GM20000 (cell line): ENCODE data around the gene VASH2.

Experiments
- DNase-seq: peaks from one replicate; pipeline ENCODE4 v3.0.0; 2012; ENCODE audit warnings: low spot score
- TF ChIP-seq, protein P1 (sequence below): IDR thresholded peaks from 2 replicates; pipeline ENCODE4 v1.5.1; 2012; ENCODE audit warnings: mild to moderate bottlenecking, control low read depth; ENCODE audit errors: extremely low read depth, missing control alignments

VASH2 gene

GRCh38 chr1:212935387-212935981 lies 14.9 kb upstream of the VASH2 start:
- TF ChIP-seq, protein P1, sequence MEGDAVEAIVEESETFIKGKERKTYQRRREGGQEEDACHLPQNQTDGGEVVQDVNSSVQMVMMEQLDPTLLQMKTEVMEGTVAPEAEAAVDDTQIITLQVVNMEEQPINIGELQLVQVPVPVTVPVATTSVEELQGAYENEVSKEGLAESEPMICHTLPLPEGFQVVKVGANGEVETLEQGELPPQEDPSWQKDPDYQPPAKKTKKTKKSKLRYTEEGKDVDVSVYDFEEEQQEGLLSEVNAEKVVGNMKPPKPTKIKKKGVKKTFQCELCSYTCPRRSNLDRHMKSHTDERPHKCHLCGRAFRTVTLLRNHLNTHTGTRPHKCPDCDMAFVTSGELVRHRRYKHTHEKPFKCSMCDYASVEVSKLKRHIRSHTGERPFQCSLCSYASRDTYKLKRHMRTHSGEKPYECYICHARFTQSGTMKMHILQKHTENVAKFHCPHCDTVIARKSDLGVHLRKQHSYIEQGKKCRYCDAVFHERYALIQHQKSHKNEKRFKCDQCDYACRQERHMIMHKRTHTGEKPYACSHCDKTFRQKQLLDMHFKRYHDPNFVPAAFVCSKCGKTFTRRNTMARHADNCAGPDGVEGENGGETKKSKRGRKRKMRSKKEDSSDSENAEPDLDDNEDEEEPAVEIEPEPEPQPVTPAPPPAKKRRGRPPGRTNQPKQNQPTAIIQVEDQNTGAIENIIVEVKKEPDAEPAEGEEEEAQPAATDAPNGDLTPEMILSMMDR = no peak
- no peak for DNase-seq

- DNase-seq = no peak
- TF ChIP-seq, protein P1 = no peak
Observed at GRCh38 chr1:212937034-212937433, 13.3 kb upstream of the VASH2 start.

GRCh38 chr1:212938846-212939245 lies 11.5 kb upstream of the VASH2 start:
- no peak for DNase-seq
- TF ChIP-seq, protein P1 = no peak

GRCh38 chr1:212941452-212941851 lies 8.9 kb upstream of the VASH2 start:
- no peak for DNase-seq
- TF ChIP-seq, protein P1 = no peak

DNA sequence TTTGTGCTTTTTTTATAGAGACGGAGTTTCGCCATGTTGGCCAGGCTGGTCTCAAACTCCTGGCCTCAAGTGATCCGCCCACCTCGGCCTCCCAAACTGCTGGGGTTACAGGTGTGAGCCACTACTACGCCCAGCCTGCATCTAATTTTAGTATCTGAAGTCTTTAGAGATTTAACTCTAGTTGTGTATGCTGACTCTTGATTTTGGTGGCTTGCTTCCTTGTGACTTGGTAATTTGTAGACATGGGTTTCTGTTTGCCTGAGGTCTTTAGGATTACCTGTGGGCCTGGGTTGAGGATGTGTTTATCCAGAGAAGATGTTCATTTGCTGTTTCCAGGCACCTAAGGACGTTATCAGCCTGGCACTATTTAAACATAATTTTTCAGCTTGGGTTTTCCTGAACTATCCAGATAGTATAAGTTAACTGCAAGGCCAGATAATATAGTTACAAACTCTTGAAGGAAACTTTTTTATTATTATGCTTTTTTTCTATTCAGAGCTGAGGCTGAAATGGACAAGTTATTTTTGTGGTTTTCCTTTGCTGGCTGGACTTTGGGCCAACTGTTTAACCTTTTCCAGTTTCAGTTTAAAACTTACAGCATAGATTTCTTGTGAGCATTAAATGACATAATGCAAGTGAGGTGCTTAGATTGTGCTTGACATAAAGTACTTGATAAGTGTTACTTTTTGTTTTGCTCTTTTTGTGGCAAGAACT lies 7.5 kb upstream of the VASH2 start:
- DNase-seq = no peak
- TF ChIP-seq, protein P1 = no peak

GRCh38 chr1:212943393-212943710 lies 7.0 kb upstream of the VASH2 start:
- no peak for DNase-seq
- TF ChIP-seq, protein P1 = no peak

- TF ChIP-seq, protein P1 = no peak
- DNase-seq = no peak
Observed at GRCh38 chr1:212944229-212944901, 6.0 kb upstream of the VASH2 start.
